Stimulated activated CD8-positive, alpha-beta memory T cell treated with anti-CD3 and anti-CD28 coated beads, Interleukin-4, amount 100 ng/mL, for 24 hours (primary cell): ENCODE data around the gene HSF5.
A peak's percentile ranks its signal among the peaks of the same experiment; 100 is the strongest.
"Not testable (repeated sequence)": the region's sequence is repeated elsewhere in the genome, so short reads cannot be mapped to it uniquely, and the experiment has no call there.

Experiments
- DNase-seq: peaks from one replicate; pipeline ENCODE4 v3.0.0-alpha.2; 2020; ENCODE audit warnings: low read depth

The HSF5 gene

GRCh38 chr17:58516644-58517377, 28.6 kb upstream of the HSF5 start:
- DNase-seq = no peak

- no peak for DNase-seq
These were observed 27.1 kb upstream of the HSF5 start for GRCh38 chr17:58515286-58515685.

GRCh38 chr17:58514770-58515157, 26.6 kb upstream of the HSF5 start:
- DNase-seq = no peak

GRCh38 chr17:58513965-58514769, 26.0 kb upstream of the HSF5 start, which contains the start of gene MTMR4:
MTMR4 (minus strand) TSS chr17:58514638; CDS start chr17:58514407, 231 bp downstream.
- DNase-seq = peak; percentile 68

- peak; percentile 28 for DNase-seq
These were observed 25.2 kb upstream of the HSF5 start for GRCh38 chr17:58513267-58513964.

GRCh38 chr17:58510075-58510474, 21.9 kb upstream of the HSF5 start:
- no peak for DNase-seq

- DNase-seq = no peak
These were observed 20.3 kb upstream of the HSF5 start for GRCh38 chr17:58508341-58509067.

GRCh38 chr17:58507123-58507634, 19.0 kb upstream of the HSF5 start:
- no peak for DNase-seq

GRCh38 chr17:58506354-58507080, 18.3 kb upstream of the HSF5 start:
- DNase-seq = no peak

GRCh38 chr17:58504826-58505351, 16.7 kb upstream of the HSF5 start:
- no peak for DNase-seq

- DNase-seq = no peak
These were observed 15.7 kb upstream of the HSF5 start for GRCh38 chr17:58503866-58504265.

- DNase-seq = not testable (repeated sequence)
These were observed 14.9 kb upstream of the HSF5 start for GRCh38 chr17:58503134-58503533.

- no peak for DNase-seq
These were observed 13.2 kb upstream of the HSF5 start for GRCh38 chr17:58501451-58501850.

GRCh38 chr17:58498177-58498828, 10.1 kb upstream of the HSF5 start:
- DNase-seq = no peak

- no peak for DNase-seq
These were observed 5.3 kb upstream of the HSF5 start for GRCh38 chr17:58493506-58493905.

- no peak for DNase-seq
These were observed 4.3 kb upstream of the HSF5 start for GRCh38 chr17:58492238-58493121.

- DNase-seq = no peak
These were observed 3.4 kb upstream of the HSF5 start for GRCh38 chr17:58491510-58492045.

- DNase-seq = no peak
These were observed 251 bp upstream of the HSF5 start for GRCh38 chr17:58488428-58488890.

GRCh38 chr17:58484600-58484999, 3.6 kb downstream of the HSF5 start:
- DNase-seq = no peak
